GOT3 (cell line): ENCODE data around the gene HSPA1A.
A peak's percentile ranks its signal among the peaks of the same experiment; 100 is the strongest.
"Not testable (repeated sequence)": the region's sequence is repeated elsewhere in the genome, so short reads cannot be mapped to it uniquely, and the experiment has no call there.

ENCODE experiments used
- DNase-seq: peaks from one replicate; lab custom pipeline; 2025; ENCODE audit warnings: mixed read lengths; lab: John Stamatoyannopoulos, UW

The HSPA1A gene

DNA sequence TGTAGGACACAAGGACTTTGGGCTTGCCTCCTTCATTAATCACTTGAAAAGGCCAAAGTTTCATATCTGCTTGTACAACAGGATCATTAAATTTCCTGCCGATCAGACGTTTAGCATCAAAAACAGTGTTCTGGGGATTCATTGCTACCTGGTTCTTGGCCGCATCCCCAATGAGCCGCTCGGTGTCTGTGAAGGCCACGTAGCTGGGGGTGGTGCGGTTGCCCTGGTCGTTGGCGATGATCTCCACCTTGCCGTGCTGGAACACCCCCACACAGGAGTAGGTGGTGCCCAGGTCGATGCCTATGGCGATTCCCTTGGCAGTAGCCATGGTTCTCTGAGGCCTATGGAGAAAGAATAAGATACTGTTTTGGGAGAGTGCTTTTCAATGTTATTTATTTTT, 3.7 kb upstream of the HSPA1A start:
- DNase-seq, result no peak

DNA sequence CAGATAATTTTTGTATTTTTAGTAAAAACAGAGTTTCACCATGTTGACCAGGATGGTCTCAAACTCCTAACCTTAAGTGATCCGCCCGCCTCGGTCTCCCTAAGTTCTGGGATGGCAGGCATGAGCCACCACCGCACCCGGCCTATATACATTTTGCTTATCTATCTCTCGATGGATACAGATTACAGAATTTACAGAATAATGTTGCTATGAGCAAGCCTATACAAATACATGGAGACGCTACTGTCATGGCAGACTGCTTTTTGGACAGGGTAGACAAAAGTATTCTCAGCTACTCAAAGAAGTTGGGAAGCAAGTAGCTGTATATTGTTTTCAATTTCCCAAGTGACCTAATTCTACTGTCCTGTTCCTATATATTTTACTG, 1.9 kb upstream of the HSPA1A start:
- DNase-seq, result no peak

DNA sequence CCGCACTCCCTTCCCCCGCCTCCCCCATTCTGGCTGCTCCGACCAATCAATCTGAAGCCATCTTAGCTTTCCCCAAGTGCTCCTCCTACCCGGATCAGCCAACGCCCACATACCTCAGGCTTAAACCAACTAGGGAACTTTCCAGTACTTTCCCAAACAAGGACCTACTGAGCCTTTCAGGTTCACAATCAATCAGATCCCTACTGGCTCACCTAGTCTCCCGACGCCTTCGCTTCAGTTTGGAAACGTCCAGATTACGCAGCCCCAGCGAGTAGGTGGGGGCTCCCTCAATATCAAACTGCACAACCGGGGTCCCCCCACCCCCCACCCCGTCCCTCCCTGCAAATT, 692 bp upstream of the HSPA1A start:
- peak; percentile 20 for DNase-seq

DNA sequence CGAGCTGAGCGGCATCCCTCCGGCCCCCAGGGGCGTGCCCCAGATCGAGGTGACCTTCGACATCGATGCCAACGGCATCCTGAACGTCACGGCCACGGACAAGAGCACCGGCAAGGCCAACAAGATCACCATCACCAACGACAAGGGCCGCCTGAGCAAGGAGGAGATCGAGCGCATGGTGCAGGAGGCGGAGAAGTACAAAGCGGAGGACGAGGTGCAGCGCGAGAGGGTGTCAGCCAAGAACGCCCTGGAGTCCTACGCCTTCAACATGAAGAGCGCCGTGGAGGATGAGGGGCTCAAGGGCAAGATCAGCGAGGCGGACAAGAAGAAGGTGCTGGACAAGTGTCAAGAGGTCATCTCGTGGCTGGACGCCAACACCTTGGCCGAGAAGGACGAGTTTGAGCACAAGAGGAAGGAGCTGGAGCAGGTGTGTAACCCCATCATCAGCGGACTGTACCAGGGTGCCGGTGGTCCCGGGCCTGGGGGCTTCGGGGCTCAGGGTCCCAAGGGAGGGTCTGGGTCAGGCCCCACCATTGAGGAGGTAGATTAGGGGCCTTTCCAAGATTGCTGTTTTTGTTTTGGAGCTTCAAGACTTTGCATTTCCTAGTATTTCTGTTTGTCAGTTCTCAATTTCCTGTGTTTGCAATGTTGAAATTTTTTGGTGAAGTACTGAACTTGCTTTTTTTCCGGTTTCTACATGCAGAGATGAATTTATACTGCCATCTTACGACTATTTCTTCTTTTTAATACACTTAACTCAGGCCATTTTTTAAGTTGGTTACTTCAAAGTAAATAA, 2.0 kb downstream of the HSPA1A start:
- DNase-seq, result not testable (repeated sequence)

DNA sequence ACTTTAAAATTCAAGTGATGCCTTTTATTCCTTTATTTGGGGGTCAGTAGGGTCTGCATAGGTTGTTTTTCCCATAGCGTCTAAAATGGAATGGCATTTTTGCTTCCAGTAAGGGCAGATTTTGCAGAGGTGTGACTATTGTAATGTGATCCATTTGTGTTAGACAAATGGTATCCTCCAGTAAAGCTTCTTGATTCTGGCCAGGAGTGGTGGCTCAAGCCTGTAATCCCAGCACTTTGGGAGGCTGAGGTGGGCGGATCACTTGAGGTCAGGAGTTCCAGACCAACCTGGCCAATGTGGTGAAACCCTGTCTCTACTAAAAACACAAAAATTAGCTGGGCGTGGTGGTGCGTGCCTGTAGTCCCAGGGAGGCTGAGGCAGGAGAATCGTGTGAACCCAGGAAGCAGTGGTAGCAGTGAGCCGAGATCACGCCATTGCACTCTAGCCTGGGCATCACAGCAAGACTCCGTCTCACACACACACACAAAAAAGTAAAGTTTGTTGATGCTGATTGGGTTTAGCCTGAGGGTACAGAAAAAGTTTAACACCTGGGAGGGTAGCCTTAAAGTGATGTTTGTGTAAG, 2.7 kb downstream of the HSPA1A start:
- DNase-seq, result not testable (repeated sequence)

DNA sequence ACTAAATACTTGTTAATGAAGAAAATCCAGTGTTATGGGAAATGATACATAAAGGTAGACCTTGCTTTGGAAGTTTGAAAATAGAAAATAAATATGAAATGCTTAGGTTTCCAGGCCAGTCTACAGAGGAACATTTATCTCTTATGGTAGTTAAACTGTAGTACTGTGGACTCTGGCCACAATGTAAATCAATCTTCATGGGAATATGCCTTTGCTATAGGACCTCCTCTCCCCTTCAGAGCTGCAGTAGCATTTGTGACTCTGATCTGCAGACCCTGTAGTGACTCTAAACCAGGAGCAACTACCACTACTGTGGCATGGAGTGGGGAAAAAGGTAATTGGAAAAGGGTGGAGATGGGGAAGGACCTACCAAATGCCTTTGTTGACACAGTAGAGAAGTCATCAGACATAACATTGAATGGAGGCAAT, 4.5 kb downstream of the HSPA1A start:
- no peak for DNase-seq

DNA sequence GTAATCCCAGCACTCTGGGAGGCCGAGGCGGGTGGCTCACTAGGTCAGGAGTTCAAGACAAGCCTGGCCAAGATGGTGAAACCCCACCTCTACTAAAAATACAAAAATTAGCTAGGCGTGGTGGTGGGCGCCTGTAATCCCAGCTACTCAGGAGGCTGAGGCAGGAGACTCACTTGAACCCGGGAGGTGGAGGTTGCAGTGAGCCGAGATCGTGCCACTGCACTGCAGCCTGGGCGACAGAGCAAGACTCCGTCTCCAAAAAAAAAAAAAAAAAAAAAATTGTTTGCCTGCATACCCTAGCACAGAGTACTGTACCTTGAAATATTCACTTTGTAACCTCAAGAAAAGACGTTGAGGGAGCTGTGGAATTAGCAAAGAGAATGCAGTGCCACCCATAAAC, 5.1 kb downstream of the HSPA1A start:
- DNase-seq, result not testable (repeated sequence)

DNA sequence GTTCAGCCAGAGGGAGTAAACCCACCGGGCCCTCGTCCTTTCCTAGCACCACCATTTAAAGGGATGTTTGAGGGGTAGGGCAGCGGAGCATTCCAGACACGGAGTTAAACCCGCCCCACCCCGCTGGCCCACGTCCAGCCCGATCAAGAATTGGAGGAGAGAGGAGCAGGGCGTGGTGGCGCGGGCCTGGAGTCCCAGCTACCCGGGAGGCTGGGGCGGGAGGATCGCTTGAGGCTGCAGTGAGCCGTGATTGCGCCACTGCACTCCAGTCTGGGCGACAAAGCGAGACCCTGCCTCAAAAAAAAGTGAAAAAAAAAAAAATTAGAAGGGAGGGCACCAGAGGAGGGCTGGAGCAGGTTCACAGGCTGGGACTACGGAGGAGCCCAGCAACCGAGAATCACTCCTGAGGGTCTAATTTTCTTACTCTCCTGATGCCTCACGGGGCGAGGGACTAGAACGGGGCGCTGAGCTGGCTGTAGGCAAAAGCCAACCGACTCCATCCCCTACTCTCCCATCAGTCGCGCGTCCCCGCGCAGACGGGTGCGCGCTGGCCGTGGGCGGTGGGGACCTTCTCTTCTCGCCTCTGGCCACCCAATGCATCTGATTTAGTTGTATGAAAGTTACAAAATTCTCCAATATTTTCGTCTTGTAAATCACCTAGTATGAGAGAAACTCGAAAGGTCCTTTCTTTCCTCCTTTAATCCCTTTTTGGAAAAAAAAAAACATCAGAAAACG, 6.1 kb downstream of the HSPA1A start:
- peak; percentile 24 for DNase-seq

DNA sequence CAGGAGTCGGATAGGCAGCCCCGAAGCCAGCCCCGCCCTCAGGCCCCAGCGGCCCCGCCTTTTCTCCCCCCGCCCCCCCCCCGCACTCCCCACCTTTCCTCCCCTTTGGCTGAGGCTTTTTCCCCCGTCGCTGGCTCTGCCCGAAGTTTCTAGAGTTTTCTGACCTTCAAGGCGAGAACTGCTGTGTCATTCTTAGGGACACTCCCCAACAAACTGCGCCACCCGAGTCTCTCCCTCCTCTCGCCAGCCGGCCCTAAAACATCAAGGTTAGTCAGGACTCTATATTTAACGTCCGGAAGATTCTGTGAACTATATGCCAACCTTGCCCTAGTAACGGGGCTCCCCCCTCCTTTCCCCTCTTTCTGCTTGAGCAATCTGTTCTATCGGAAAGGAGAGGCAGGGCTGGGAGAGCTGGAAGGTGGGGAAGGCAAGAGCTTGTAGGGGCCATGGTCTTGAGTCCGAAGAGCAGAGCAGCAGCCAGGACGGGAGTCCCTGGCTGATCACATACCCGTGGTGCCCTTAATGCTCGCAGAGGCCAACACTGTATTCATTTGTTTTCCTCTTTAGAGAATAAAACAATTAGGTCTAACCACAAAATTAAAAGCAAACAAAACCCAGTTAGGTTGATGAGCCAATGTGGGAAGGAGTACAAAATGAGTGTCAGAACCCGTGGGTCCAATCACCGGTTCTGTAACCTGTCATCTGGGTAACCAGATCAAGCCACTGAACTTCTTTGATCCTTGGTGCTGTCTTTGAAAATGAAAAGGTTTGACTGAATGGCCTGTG, 6.9 kb downstream of the HSPA1A start:
- peak; percentile 42 for DNase-seq

DNA sequence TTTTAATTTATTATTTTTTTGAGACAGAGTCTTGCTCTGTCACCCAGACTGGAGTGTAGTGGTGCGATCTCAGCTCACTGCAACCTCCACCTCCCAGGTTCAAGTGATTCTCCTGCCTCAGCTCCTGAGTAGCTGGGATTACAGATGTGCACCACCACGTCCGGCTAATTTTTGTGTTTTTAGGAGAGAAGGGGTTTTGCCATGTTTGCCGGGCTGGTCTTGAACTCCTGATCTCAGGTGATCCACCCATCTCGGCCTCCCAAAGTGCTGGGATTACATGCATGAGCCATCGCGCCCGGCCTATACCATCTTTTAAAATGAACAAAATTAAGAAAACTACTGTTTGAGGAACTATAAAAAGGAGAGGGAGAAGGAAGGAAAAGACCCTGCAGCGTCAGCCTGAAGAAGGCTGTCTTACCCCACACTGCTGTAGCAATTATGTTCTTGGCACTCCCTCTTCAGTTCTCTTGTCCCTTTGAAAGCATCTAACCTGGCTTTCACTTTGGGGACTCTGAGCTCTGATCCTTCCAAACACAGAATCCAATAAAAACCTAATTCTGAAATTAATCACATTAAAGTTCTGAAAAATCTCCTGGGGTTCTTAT, 8.4 kb downstream of the HSPA1A start:
- DNase-seq, result not testable (repeated sequence)

DNA sequence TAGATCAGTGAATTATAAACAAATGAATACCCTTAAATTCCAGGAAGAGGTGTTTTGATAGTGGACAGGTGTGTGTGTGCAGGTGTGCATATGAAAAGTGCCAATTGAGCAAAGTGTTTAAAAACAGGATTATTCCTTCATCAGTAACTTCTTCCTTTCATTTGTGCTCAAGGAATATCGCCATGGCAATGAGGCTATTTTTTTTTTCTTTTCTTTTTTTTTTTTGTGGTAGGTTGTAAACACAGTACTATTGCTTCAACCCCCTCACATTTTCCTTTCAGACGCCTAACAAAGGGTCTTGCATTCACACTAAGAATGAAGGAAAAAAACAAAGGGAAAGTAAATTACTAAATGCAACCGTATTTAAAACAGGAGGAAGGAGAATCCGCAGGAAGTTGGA, 10.2 kb downstream of the HSPA1A start:
- no peak for DNase-seq

DNA sequence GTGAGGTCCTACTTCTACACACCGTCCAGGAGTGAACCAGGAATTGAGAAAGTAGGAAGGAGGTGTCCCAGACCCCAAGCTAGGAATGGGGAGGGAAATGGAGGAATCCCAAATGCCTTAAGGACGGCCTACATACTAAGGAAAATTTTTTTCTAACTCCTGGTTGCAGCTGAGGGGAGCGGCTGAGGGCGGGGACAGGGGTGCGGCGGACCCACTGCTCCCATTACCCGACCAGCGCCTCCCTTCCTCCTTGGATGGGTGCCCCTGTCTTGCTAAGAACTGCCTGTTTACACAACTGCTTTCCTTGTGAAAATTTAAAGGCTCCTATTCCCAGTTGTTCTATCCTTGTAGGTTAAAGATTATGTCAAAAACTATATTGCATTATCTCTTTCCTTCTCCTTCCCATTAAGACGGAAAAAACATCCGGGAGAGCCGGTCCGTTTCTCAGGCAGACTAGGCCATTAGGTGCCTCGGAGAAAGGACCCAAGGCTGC, 11.5 kb downstream of the HSPA1A start:
- DNase-seq, result peak; percentile 43

DNA sequence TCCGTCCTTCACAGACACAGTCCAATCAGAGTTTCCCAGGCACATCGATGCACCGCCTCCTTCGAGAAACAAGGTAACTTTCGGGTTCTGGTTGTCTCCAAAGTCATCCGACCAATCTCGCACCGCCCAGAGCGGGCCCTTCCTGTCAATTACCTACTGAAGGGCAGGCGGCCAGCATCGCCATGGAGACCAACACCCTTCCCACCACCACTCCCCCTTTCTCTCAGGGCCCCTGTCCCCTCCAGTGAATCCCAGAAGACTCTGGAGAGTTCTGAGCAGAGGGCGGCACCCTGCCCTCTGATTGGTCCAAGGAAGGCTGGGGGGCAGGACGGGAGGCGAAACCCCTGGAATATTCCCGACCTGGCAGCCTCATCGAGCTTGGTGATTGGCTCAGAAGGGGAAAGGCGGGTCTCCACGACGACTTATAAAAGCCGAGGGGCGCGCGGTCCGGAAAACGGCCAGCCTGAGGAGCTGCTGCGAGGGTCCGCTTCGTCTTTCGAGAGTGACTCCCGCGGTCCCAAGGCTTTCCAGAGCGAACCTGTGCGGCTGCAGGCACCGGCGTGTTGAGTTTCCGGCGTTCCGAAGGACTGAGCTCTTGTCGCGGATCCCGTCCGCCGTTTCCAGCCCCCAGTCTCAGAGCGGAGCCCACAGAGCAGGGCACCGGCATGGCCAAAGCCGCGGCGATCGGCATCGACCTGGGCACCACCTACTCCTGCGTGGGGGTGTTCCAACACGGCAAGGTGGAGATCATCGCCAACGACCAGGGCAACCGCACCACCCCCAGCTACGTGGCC, 12.1 kb downstream of the HSPA1A start, which contains the start of gene HSPA1B:
Gene HSPA1B (plus strand): TSS at position 453 of the 794 bp plus-strand sequence. CDS start 213 bp downstream, at position 666.
- DNase-seq, result peak; percentile 99

DNA sequence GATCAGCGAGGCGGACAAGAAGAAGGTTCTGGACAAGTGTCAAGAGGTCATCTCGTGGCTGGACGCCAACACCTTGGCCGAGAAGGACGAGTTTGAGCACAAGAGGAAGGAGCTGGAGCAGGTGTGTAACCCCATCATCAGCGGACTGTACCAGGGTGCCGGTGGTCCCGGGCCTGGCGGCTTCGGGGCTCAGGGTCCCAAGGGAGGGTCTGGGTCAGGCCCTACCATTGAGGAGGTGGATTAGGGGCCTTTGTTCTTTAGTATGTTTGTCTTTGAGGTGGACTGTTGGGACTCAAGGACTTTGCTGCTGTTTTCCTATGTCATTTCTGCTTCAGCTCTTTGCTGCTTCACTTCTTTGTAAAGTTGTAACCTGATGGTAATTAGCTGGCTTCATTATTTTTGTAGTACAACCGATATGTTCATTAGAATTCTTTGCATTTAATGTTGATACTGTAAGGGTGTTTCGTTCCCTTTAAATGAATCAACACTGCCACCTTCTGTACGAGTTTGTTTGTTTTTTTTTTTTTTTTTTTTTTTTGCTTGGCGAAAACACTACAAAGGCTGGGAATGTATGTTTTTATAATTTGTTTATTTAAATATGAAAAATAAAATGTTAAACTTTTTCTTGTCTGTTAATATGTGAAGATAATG, 14.4 kb downstream of the HSPA1A start:
- no peak for DNase-seq

DNA sequence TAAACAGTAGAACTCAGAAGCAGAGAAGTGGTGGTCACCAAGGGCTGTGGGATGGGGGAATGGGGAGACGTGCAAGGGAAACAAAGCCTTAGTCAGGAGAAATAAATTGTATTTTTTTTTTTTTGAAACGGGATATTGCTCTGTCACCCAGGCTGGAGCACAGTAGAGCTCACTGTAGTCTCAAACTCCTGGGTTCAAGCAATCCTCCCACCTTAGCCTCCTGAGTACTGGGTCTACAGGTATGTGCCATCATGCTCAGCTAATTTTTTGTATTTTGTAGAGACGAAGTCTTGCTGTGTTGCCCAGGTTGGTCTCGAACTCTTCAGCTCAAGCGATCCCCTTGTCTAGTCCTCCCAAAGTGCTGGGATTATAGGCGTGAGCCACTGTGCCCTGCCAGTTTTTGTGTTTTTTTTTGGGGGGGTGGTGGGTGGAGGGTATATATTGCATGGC, 15.6 kb downstream of the HSPA1A start:
- DNase-seq, result no peak

DNA sequence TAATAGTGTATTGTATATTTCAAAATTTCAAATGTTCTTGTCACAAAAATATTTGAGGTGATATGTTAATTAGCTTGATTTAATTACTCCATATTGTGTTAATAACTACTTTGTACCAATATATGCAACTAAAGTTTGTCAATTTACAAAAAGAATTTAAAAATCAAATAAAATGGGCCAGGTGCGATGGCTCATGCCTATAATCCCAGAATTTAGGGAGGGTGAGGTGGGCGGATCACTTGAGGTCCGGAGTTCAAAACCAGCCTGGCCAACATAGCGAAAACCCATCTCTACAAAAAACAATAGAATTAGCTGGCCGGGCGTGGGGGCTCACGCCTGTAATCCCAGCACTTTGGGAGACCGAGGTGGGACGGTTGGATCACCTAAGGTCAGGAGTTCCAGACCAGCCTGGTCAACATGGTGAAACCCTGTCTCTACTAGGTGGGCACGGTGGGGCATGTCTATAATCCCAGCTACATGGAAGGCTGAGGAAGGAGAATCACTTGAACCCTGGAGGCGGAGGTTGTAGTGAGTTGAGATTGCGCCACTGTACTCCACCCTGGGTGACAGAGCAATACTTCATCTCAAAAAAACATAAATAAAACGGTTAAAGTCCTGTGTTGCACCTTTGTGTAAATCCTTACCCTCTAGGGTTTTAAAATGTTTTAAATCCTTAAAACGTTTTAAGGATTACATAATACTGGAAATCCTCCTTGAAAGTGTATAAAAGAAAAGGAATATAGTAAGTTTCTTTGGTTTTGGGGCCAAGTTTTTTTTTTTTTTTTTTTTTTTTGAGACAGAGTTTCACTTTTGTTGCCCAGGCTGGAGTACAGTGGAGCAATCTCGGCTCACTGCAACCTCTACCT, 16.2 kb downstream of the HSPA1A start:
- DNase-seq, result no peak

DNA sequence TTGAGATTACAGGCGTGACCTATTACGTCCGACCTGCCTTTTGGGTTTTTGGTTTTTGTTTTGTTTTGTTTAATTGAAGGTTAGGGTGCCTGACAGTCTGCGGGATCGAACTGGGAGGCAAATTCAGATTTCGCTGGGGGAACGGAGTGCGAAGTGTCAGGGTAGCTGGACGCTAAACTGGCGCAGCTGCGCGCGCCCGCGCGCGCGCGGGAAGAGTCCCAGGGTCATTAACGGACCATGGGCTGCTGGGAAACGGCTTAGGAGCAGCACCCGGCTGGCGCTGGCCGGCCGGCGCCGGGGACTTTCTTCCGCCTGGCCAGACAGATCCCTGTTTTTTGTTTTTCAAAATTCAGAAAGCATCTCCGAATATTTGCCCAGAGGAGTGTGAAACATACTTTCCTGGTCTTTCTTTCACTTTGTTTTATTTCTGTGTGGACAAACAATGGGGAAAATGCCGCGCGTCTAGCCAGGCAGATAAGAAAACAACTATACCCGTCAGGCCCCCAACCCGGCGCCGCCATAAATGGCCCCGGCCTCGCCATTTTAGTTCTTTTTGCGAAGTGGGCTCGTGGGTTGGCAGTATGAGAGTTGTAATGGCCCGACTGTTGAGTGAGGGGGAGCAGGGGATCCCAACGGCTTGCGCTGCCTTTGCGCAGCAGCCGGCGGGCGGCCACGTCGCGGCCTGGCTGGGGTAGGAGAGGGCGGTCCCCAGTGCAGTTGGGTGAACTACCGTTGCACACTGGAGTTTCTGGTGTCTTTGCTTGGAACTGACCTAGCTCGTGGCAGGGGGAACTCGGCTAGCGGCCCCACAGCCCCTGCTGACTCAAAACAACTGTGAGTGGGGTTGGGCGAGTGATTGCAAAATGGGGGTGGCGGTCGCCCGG, 19.3 kb downstream of the HSPA1A start:
- peak; percentile 39 for DNase-seq

DNA sequence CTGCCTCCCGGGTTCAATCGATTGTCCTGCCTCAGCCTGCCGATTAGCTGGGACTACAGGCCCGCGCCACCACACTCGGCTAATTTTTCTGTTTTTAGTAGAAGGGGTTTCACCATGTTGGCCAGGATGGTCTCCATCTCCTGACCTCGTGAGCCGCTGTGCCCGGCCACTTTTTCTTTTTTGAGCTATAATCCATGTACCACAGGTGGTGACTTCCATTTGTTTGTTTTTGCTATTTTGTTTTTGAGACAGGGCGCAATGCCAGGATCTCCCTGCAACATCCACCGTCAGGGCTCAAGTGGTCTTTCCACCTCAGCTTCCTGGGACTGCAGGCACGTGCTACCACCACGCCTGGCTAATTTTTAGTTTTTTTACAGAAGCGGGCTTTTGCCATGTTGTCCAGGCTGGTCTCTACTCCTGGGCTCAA, 20.7 kb downstream of the HSPA1A start:
- no peak for DNase-seq
